GM12875 (cell line): ENCODE results near the gene IL10RA.

Experiments
- H3K4me3 ChIP-seq: one replicate; pipeline ENCODE4 v1.5.1; 2011; ENCODE audit warnings: low read depth, low read length, control low read depth
- TF ChIP-seq, protein P1 (sequence below): IDR thresholded peaks from 2 replicates; pipeline ENCODE4 v1.5.1; 2011; ENCODE audit warnings: low read depth, mild to moderate bottlenecking, control low read depth, inconsistent platforms, low read length, moderate library complexity, borderline replicate concordance; ENCODE audit not compliant: insufficient read depth

The IL10RA gene

DNA sequence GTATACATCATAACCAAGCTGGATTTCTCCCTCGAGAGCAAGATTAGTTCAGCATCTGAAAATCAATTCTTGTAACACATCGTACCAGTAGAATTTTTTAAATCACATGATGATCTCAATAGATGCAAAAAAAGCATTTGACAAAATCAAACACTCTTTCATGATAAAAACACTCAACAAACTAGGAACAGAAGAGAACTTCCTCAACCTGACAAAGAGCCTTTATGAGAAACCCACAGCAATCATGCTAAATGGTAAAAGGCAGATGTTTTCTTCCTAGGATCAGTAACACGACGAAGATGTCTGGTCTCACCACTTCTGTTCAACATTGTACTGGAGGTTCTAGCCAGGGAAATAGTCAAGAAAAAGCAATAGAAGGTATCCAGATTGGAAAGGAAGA, 56.6 kb downstream of the IL10RA start:
- no peak overlapping the region for H3K4me3 ChIP-seq
- TF ChIP-seq, protein P1, sequence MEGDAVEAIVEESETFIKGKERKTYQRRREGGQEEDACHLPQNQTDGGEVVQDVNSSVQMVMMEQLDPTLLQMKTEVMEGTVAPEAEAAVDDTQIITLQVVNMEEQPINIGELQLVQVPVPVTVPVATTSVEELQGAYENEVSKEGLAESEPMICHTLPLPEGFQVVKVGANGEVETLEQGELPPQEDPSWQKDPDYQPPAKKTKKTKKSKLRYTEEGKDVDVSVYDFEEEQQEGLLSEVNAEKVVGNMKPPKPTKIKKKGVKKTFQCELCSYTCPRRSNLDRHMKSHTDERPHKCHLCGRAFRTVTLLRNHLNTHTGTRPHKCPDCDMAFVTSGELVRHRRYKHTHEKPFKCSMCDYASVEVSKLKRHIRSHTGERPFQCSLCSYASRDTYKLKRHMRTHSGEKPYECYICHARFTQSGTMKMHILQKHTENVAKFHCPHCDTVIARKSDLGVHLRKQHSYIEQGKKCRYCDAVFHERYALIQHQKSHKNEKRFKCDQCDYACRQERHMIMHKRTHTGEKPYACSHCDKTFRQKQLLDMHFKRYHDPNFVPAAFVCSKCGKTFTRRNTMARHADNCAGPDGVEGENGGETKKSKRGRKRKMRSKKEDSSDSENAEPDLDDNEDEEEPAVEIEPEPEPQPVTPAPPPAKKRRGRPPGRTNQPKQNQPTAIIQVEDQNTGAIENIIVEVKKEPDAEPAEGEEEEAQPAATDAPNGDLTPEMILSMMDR = no peak

DNA sequence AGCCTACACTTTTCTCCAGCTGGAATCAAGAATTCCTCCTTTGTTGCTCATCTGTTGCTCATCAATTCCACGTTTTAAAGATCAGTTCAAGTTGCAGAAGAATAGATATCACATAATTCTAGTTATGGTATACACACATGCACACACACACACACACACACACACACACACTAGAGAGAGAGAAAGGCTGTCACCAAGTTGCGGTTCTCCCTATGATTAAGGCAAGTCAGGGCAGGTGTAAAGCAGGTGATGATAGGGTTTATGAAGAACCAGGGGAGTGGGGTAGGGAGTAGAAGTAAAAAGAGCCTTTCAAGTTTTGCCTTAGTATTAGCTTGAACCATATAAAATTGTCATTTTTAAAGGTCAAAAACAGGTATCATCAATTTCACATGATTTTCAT, 59.0 kb downstream of the IL10RA start:
- TF ChIP-seq, protein P1 = no peak
- no peak overlapping the region for H3K4me3 ChIP-seq

DNA sequence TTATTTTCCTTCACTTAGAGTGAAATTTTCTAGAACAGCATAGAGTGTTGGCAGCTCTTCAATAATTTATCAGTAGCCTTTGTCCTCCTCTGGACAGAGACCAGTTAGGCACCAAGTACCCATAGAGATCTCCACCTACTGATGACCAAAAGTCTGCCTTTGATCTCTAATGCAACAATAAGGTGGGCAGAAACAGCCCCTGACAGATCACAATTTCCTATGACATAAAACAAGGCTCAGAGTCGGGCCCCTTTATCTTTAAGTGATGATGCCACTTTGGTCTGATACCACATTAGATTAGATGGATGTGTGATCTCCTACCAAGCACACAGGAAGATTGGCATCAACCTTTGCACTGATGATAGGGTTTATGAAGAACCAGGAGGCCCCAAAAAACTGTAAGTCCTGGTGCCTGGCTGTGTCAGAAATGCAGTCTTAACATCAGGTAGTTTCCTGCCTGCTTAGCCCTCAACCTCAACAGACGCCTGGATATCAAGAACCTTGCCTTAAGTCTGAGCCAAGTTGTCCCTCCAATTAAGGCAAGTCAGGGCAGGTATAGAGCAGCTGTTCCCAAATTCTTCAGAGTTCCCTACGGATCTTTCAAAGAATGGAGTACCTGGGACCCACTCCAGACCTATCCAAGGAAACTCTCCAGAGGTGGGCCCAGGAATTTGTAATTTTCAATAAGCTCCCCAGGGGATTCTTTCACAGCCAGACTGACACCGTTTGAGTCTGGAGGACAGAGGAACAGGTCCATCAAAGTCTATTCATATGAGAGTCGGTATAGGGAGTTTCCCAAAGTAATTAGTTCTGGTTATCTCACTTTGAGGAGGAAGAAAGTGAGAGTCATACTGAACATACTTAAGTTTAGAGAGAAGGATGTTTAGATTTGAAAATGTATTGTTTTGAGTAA, 60.1 kb downstream of the IL10RA start:
- no peak overlapping the region for H3K4me3 ChIP-seq
- TF ChIP-seq, protein P1 = no peak

DNA sequence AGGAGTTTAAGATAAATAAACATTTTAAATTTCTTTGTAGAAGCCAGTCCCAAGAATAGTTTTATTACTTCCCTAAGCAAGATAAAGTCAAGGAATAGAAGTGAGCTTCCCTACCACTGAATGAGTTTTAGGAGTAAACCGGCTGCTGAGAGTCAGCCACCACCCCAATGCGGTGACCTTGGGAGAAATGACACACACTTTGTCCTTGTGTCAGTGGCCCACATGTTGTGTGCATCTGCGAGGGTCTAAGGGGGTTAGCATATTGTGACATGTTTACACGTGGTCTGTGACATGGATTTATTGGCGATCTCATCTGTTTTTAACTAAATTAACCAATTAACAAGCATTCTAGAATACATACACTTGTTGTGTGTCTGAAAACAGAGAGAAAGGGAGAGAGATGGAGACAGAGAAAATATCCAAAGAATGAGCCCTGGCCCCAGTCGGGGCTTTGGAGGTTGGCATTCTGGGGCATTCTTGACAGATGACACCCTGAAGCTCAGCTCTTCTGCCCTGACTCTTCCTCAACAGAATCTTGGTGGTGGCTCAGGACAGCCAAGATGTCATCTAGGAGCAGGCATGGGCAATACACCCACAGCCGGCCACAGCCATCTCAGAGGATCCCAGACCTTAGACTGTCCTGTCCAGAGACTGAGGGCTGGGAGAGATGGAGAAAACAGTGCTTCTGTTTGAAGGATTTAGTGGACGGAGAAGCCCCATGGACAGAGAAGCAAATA, 60.9 kb downstream of the IL10RA start:
- TF ChIP-seq, protein P1 = no peak
- H3K4me3 ChIP-seq = no peak overlapping the region

- TF ChIP-seq, protein P1 = no peak
- no peak overlapping the region for H3K4me3 ChIP-seq
These were observed 61.6 kb downstream of the IL10RA start for GRCh38 chr11:118047749-118048148.

DNA sequence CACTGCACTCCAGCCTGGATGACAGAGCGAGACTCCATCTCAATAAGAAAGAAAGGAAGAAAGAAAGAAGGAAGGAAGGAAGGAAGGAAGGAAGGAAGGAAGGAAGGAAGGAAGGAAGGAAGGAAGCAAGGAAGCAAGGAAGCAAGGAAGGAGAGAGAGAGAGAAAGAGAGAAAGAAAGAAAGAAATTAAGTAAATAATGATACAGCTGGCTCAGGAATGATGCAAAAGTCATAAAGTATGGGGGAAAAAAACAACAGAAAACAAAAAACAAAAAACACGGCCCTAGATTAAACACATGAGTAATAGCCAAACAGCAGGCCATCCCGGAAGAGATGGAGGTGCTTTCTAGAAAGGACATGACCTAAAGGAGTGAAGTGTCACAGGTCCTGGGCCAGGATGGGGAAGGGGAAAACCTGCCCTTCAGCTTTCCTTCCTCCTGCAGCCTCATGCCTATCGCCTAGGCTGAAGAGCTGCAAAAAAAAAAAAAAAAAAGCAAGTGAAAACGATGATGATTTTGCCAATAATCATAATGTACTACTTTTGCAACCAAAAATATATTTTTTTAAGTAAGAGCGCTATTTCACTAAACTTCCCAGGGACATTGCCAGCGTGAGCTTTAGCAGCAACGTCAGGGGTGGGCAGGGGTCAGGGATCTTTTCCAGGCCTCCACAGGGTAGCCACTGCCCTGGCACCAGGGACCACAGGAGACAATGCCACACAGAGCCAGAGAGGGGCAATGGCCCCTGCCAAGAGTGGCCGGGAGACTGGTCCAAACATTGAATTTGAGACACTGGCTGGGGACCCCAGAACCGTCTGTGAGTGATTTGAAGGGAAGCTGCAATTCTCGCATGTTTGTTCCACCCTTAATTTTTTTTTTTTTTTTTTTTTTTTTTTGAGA, 62.5 kb downstream of the IL10RA start:
- H3K4me3 ChIP-seq = no peak overlapping the region
- TF ChIP-seq, protein P1 = no peak
